ENCODE measurements around the gene PTPRU.

PTPRU gene

GRCh38 chr1:29322147-29322694 is 85.9 kb downstream of the PTPRU start:
- Mint-ChIP-seq H3K4me1 (ENCODE audit: low read depth) (no peaks in the 10 kb centered on the region), H3K36me3 (ENCODE audit: low read depth) (no peaks in the 10 kb centered on the region), H3K27me3 (ENCODE audit: low read depth) (no peaks in the 10 kb centered on the region), H3K9me3 (no peaks in the 10 kb centered on the region), H3K27ac (no peak overlapping the region), H3K4me3 (no peak overlapping the region)
- DNase-seq (ENCODE audit: low spot score) = no peak

- no peaks in the 10 kb centered on the region for H3K9me3 Mint-ChIP-seq
- H3K36me3 Mint-ChIP-seq (ENCODE audit: low read depth) = no peaks in the 10 kb centered on the region
- H3K27ac Mint-ChIP-seq = no peak overlapping the region
- H3K4me1 Mint-ChIP-seq (ENCODE audit: low read depth) = no peaks in the 10 kb centered on the region
- H3K27me3 Mint-ChIP-seq (ENCODE audit: low read depth) = no peaks in the 10 kb centered on the region
- no peak for DNase-seq (ENCODE audit: low spot score)
- no peak overlapping the region for H3K4me3 Mint-ChIP-seq
Measured at GRCh38 chr1:29322861-29323585, 86.7 kb downstream of the PTPRU start.

- no peaks in the 10 kb centered on the region for H3K27me3 Mint-ChIP-seq (ENCODE audit: low read depth)
- no peak overlapping the region for H3K27ac Mint-ChIP-seq
- no peak overlapping the region for H3K4me3 Mint-ChIP-seq
- H3K9me3 Mint-ChIP-seq = no peaks in the 10 kb centered on the region
- H3K36me3 Mint-ChIP-seq (ENCODE audit: low read depth) = no peaks in the 10 kb centered on the region
- no peak for DNase-seq (ENCODE audit: low spot score)
- no peaks in the 10 kb centered on the region for H3K4me1 Mint-ChIP-seq (ENCODE audit: low read depth)
Measured at GRCh38 chr1:29323636-29324035, 87.3 kb downstream of the PTPRU start.

GRCh38 chr1:29324202-29324601 is 87.9 kb downstream of the PTPRU start:
- Mint-ChIP-seq H3K27ac (no peak overlapping the region), H3K27me3 (ENCODE audit: low read depth) (no peaks in the 10 kb centered on the region), H3K9me3 (no peaks in the 10 kb centered on the region), H3K36me3 (ENCODE audit: low read depth) (no peaks in the 10 kb centered on the region), H3K4me3 (no peak overlapping the region), H3K4me1 (ENCODE audit: low read depth) (no peaks in the 10 kb centered on the region)
- no peak for DNase-seq (ENCODE audit: low spot score)

- H3K4me3 Mint-ChIP-seq = no peak overlapping the region
- no peaks in the 10 kb centered on the region for H3K36me3 Mint-ChIP-seq (ENCODE audit: low read depth)
- H3K27ac Mint-ChIP-seq = no peak overlapping the region
- no peaks in the 10 kb centered on the region for H3K9me3 Mint-ChIP-seq
- DNase-seq (ENCODE audit: low spot score) = no peak
- H3K4me1 Mint-ChIP-seq (ENCODE audit: low read depth) = no peaks in the 10 kb centered on the region
- no peaks in the 10 kb centered on the region for H3K27me3 Mint-ChIP-seq (ENCODE audit: low read depth)
Measured at GRCh38 chr1:29324771-29325351, 88.5 kb downstream of the PTPRU start.

- no peaks in the 10 kb centered on the region for H3K27me3 Mint-ChIP-seq (ENCODE audit: low read depth)
- no peak overlapping the region for H3K27ac Mint-ChIP-seq
- DNase-seq (ENCODE audit: low spot score) = no peak
- H3K4me1 Mint-ChIP-seq (ENCODE audit: low read depth) = no peaks in the 10 kb centered on the region
- no peaks in the 10 kb centered on the region for H3K36me3 Mint-ChIP-seq (ENCODE audit: low read depth)
- no peaks in the 10 kb centered on the region for H3K9me3 Mint-ChIP-seq
- no peak overlapping the region for H3K4me3 Mint-ChIP-seq
Measured at GRCh38 chr1:29325675-29326074, 89.4 kb downstream of the PTPRU start.

GRCh38 chr1:29326123-29326522 is 89.8 kb downstream of the PTPRU start:
- H3K27ac Mint-ChIP-seq = no peak overlapping the region
- H3K4me1 Mint-ChIP-seq (ENCODE audit: low read depth) = no peaks in the 10 kb centered on the region
- H3K36me3 Mint-ChIP-seq (ENCODE audit: low read depth) = no peaks in the 10 kb centered on the region
- no peaks in the 10 kb centered on the region for H3K27me3 Mint-ChIP-seq (ENCODE audit: low read depth)
- no peaks in the 10 kb centered on the region for H3K9me3 Mint-ChIP-seq
- no peak overlapping the region for H3K4me3 Mint-ChIP-seq
- DNase-seq (ENCODE audit: low spot score) = no peak

GRCh38 chr1:29327223-29327935 is 91.1 kb downstream of the PTPRU start:
- H3K27ac Mint-ChIP-seq = no peak overlapping the region
- H3K4me1 Mint-ChIP-seq (ENCODE audit: low read depth) = no peaks in the 10 kb centered on the region
- H3K4me3 Mint-ChIP-seq = no peak overlapping the region
- no peaks in the 10 kb centered on the region for H3K9me3 Mint-ChIP-seq
- DNase-seq (ENCODE audit: low spot score) = no peak
- H3K27me3 Mint-ChIP-seq (ENCODE audit: low read depth) = peaks cover 8% of the 10 kb centered on the region
- no peaks in the 10 kb centered on the region for H3K36me3 Mint-ChIP-seq (ENCODE audit: low read depth)

- Mint-ChIP-seq H3K4me1 (ENCODE audit: low read depth) (no peaks in the 10 kb centered on the region), H3K4me3 (no peak overlapping the region), H3K27me3 (ENCODE audit: low read depth) (peaks cover 10% of the 10 kb centered on the region), H3K9me3 (no peaks in the 10 kb centered on the region), H3K36me3 (ENCODE audit: low read depth) (no peaks in the 10 kb centered on the region), H3K27ac (no peak overlapping the region)
- DNase-seq (ENCODE audit: low spot score) = no peak
Measured at GRCh38 chr1:29329022-29329775, 92.9 kb downstream of the PTPRU start.

GRCh38 chr1:29330089-29330488 is 93.8 kb downstream of the PTPRU start:
- H3K4me1 Mint-ChIP-seq (ENCODE audit: low read depth) = no peaks in the 10 kb centered on the region
- H3K36me3 Mint-ChIP-seq (ENCODE audit: low read depth) = no peaks in the 10 kb centered on the region
- peaks cover 10% of the 10 kb centered on the region for H3K27me3 Mint-ChIP-seq (ENCODE audit: low read depth)

GRCh38 chr1:29330856-29331255 is 94.5 kb downstream of the PTPRU start:
- no peak overlapping the region for H3K27ac Mint-ChIP-seq

More at GRCh38 chr1:29330089-29330488, 93.8 kb downstream of the PTPRU start:
- DNase-seq (ENCODE audit: low spot score) = no peak
- H3K27ac Mint-ChIP-seq = no peak overlapping the region
- no peaks in the 10 kb centered on the region for H3K9me3 Mint-ChIP-seq
- no peak overlapping the region for H3K4me3 Mint-ChIP-seq

GRCh38 chr1:29331309-29331708 is 95.0 kb downstream of the PTPRU start:
- Mint-ChIP-seq H3K9me3 (no peaks in the 10 kb centered on the region), H3K4me1 (ENCODE audit: low read depth) (no peaks in the 10 kb centered on the region), H3K27ac (no peak overlapping the region), H3K36me3 (ENCODE audit: low read depth) (no peaks in the 10 kb centered on the region), H3K27me3 (ENCODE audit: low read depth) (peaks cover 12% of the 10 kb centered on the region), H3K4me3 (no peak overlapping the region)
- DNase-seq (ENCODE audit: low spot score) = no peak

More at GRCh38 chr1:29330856-29331255, 94.5 kb downstream of the PTPRU start:
- H3K4me3 Mint-ChIP-seq = no peak overlapping the region
- peaks cover 11% of the 10 kb centered on the region for H3K27me3 Mint-ChIP-seq (ENCODE audit: low read depth)
- H3K9me3 Mint-ChIP-seq = no peaks in the 10 kb centered on the region
- DNase-seq (ENCODE audit: low spot score) = no peak
- H3K36me3 Mint-ChIP-seq (ENCODE audit: low read depth) = no peaks in the 10 kb centered on the region
- no peaks in the 10 kb centered on the region for H3K4me1 Mint-ChIP-seq (ENCODE audit: low read depth)

GRCh38 chr1:29331729-29332128 is 95.4 kb downstream of the PTPRU start:
- H3K9me3 Mint-ChIP-seq = no peaks in the 10 kb centered on the region
- no peaks in the 10 kb centered on the region for H3K36me3 Mint-ChIP-seq (ENCODE audit: low read depth)

More at GRCh38 chr1:29331729-29332128, 95.4 kb downstream of the PTPRU start:
- no peak for DNase-seq (ENCODE audit: low spot score)
- Mint-ChIP-seq H3K4me1 (ENCODE audit: low read depth) (no peaks in the 10 kb centered on the region), H3K27me3 (ENCODE audit: low read depth) (peaks cover 12% of the 10 kb centered on the region), H3K4me3 (no peak overlapping the region), H3K27ac (no peak overlapping the region)

Measured in T-helper 2 cell treated with Interferon-gamma antibody and Interleukin-4, amounts not matched to agents 5 μg/mL and 100 μg/mL, for 36 hours (primary cell).